H54 (cell line): Measurements from ENCODE around the gene CD47.

Source experiments
- DNase-seq: peaks from one replicate; pipeline ENCODE4 v3.0.0; 2011; ENCODE audit warnings: low spot score, mixed read lengths; ENCODE audit not compliant: insufficient read length
- FAIRE-seq: peaks from 3 replicates; lab custom pipeline; 2011; peaks lifted over from hg19 to GRCh38; lab: Jason Lieb, UNC
- POLR2A ChIP-seq: IDR thresholded peaks from 2 replicates; pipeline ENCODE4 v1.6.1; 2011; ENCODE audit warnings: low read depth, mild to moderate bottlenecking, low read length

CD47 gene

DNA sequence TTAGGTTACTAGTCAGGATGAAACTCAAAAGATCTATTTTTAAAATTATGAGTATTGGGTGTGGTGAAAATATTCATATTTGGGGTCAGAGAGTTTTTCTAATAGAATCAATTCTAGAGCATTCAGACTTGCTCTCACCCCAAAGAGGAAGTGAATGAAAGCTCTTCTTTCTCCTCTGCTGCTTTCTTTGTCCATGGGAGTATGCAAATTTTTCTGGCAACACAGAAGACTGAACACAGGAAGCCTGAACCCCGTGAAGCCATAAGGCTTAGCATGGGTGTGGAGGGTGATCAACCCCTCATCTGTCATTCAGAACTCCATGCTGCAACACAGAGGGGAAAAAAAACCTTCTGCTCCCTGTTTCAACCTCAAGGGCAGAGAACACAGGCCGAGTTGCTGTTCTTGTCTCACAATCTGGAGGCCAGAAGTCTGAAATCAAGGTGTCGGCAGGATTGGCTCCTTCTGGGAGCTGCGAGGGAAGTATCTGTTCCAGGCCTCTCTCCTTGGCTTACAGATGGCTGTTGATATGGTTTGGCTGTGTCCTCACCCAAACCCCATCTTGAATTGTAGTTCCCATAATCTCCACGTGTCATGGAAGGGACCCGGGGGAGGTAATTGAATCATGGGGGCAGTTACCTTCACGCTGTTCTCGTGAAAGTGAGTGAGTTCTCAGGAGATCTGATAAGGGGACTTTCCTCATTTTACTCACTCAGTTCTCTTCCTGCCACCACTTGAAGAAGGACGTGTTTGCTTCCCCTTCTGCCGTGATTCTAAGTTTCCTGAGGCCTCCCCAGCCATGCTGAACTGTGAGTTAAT is 33.7 kb upstream of the CD47 start:
- FAIRE-seq, result no peak
- DNase-seq, result no peak
- no peak for TF ChIP-seq POLR2A

DNA sequence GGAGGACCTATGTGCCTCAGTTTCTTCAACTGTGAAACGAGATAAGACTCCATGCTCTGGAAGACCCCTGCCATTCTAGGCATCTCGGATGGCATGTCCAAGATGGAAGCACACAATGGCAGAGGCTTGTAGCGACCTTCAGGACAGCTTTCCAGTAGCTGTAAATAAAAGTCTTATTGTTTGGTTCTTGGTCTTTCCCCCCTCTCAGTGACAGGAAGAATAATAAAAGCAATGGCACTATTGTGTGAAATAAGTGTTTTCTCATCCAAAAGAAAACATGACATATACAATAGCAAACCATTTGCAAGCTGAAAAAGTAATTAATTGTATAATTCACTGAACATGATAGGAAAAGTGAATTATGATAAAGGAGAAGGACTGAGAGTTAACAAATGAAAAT is 32.5 kb upstream of the CD47 start:
- no peak for TF ChIP-seq POLR2A
- DNase-seq (no peak), FAIRE-seq (no peak)

DNA sequence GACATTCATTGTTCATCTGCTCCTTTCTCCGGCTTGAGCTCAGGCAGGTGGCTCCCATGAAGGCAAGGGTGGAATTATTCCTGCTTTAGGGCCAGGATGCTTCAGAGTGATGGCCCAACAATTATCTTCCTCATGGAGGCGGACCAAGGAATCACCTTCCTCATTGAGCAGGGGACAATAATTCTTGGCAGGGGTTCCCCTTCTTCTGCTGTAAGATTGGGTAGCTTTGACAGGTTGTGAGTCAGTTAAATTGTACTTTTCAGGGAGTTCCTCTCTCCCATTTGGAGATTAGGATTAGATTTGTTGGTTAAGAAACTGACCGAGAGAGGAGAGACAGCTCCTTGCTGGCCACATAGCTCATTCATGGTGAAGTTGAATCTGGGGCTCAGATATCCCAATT is 31.4 kb upstream of the CD47 start:
- DNase-seq, result no peak
- FAIRE-seq, result no peak
- TF ChIP-seq POLR2A, result no peak

DNA sequence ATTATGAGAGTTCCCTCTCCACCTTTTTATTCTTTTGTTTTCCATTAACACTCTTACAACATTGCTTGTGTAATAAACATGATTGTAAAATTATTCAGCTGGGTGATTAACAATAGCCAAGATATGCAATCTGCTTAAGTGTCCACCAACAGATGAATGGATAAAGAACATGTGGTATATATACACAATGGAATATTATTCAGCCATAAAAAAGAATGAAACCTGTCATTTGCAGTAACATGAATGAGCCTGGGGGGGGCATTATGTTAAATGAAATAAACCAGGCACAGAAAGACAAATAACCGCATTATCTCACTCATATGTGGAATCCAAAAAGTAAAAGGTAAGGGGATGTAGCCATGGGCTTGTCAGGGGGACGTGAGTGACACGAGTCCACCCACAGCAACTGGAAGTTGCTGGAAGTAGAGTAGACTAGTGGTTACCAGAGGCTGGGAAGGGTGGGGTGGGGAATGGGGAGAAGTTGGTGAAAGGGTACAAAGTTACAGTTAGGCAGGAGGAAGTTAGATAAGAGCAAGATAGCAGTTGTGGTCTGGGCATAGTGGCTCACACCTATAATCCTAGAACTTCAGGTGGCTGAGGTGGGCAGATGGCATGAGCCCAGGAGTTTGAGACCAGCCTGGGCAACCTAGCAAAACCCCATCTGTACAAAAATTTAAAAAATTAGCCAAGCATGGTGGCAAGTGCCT is 28.7 kb upstream of the CD47 start:
- no peak for FAIRE-seq
- no peak for DNase-seq
- TF ChIP-seq POLR2A, result no peak

DNA sequence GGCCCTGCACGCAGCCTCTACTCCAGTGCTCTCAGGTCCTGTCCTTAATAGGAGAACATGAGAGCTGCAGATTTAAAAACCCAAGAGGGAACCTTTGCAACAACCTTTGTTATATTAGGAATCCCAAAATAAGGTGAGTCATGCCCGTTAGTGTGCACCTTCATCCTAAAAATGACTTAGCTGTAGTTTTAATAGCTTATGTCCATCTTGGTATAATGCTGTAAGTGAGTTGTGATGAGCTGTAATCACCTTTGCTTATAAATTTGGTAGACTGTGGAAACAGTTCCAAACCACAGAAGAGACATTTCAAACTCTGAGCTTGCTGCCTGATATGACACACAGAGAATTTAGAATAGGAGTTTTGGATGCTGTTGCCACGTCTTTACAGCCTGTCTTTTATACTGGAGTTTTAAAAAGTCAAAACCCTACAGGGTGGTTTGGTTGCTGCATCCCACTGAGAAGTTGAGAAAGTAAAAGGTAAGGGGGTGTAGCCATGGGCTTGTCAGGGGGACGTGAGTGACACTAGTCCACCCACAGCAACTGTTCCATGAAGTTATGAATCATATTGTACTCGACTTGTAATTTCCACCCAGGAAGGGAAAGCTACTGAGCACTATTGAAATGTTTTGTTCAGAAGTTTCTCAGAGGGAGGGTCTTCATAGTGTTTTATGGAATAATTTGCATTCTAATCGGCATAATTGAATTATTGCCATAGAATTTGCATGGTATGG is 27.4 kb upstream of the CD47 start:
- no peak for FAIRE-seq

DNA sequence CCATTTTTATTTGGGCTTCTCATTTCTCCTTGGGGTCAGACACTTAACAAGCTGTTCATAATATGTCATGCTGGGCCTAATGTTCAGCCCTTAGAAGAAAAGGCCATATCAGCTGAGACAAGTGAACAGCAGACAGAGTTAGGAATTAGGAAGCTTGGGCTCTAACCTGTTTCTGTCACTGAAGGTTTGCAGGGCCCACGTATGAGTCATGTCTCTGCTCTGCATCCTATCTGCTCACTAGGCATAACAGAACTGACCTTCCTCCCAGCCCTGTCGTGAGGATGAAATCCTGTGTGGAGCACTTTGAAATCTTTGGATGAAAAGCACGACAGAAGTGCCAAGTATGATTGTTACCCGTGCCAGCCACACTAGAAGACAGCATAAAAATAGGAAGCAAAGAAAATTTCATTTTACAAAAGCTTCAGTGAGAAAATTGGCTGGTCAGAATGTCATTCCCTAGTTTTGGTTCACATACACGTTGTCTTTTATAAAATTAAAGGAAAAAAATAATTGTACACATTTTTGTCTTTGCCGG is 26.5 kb upstream of the CD47 start:
- peak; percentile 97 for FAIRE-seq
- DNase-seq, result peak; percentile 11
- TF ChIP-seq POLR2A, result no peak

More for the DNA sequence above, 27.4 kb upstream of the CD47 start:
- no peak for TF ChIP-seq POLR2A
- no peak for DNase-seq

DNA sequence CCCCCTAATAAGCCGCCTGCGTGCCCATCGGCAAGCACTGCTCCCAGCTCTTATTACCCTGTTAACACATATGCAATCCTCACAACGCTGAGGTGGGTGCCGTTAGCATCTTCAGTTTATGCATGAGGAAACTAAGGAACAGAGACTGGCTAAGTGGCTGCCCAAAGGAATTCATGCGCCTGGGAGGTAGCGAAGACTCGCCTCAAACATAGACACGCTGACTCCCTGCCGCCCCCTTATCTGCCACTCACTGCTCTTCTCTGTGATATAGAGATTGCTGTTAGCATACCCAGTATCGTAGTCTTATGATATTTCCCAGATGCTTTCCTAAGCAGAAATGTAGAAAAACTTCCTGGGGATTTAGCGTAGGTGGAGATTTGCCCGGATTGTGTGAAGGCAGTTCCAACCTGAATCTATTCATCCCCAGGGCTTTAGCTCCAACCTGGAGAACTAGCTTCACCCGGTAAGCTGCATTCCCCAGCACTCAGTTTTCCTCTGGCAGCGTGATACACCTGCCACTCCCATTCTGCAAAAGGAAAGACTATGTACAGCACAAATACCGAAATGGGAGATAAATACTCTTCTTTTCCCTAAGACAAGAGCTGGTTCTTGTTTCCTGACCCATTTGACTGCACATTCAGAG is 23.7 kb upstream of the CD47 start:
- no peak for FAIRE-seq
- TF ChIP-seq POLR2A, result no peak
- no peak for DNase-seq

DNA sequence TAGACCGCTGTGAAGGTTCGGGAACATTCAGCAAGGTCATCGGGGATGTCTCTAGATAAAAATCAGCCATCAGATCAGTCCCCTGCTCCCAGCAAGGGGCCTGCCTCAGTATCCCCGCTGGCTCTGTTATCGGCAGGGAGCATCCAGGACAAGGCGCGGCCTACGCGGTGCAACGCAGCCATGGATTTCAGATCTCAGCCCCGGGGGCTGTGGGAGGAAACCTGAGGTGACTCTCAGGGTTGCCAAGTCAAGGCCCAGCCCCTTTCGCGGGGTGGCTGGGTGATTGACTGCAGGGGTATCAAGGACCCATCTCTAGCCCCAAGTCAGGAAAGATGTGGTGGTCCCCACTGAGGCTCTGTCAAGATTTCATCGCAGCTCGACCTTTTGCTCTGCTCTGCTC is 23.1 kb upstream of the CD47 start:
- DNase-seq (no peak), FAIRE-seq (no peak)
- TF ChIP-seq POLR2A, result no peak

DNA sequence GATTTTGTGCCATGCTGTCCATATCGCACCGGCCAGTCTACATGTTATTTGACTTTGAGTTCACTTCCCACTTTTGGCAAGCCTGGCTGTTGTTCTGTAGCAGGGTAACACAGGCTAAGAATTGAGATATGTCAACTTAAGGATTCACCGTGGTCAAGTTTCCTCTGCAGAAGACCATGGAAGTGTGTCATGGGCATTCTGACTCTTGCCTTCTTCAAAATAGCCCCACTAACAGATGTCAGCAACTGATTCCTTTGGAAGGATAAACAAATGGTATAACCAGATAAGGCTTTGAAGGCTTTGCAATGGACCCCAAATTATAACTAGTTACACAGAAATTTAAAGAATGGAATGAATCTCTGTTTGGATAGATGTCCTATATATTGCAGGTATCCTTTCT is 20.1 kb upstream of the CD47 start:
- no peak for FAIRE-seq
- TF ChIP-seq POLR2A, result no peak
- DNase-seq, result no peak

DNA sequence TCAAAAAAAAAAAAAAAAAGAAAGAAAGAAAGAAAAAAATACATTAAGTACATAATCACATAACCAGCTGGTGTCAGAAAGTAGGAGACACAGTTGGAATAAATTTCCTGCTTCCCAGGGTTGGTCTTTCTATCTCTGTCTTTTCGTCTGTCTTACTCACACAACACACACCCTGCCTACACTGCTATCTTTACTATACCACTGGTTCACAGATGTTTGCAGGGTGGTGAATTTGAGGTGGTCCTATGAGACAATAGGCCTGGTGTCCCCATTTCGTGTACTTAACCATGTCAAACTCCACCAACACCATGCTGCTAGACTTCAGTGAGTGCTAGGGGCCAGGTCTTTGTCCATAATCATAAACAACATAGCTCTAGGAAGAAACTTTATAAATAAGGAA is 17.6 kb upstream of the CD47 start:
- FAIRE-seq (no peak), DNase-seq (no peak)
- TF ChIP-seq POLR2A, result no peak

DNA sequence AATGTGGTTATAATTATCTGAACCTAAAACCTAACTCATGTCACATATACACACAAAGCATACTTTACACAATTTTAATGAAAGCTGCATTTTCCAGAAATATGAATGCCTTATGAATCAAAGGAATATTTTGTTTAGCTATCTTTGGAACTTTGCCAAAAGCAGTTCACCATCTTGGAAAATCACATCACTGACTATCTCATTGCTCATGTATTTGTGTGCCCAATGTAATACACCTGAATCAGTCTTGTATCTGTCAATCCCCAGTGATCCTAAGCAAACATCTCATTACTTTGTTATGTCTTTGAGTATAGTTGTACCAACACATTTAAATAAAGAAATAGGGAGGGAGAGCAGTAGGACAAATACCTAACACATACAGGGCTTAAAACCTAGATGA is 15.6 kb upstream of the CD47 start:
- DNase-seq (no peak), FAIRE-seq (peak; percentile 38)
- TF ChIP-seq POLR2A, result no peak

DNA sequence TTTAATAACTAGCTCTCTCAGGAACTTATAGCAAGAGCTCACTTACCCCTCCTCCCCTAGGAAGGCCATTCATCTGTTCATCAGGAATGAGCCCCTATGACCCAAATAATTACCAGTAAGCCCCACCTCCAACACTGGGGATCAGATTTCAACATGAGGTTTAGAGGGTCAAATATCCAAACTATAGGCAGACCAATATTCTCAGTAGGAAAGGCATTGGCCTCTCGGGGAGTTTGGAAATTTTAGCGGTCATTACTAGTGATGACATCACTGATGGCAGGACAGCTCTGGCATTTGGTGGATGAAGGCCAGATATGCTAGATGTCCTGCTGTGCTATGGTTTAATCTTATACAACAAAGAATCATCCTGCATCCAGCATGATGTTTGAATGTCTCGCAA is 15.2 kb upstream of the CD47 start:
- no peak for TF ChIP-seq POLR2A
- peak; percentile 80 for FAIRE-seq
- peak; percentile 33 for DNase-seq
